GM12878 (cell line): ENCODE data around the gene ZFP1. TPM values are rescaled to one million over a fixed set of nuclear protein-coding genes. Genes with fewer than 3 reads are reported as not detected.

Experiments used
- ATAC-seq: fragments of 200-7000 bp; cut with Tn5 transposase; 3 replicates; pipeline ENCODE4 v1.9.1; 2020; ENCODE audit warnings: mild to moderate bottlenecking, moderate library complexity
- BruUV-seq: library from RNA; stranded (reverse); fragments of 400-500 nt; replicated peaks from 2 replicates; lab custom pipeline; 2021; lab: Mats Ljungman, UMichigan
- CTCF ChIA-PET: fragments of 300-600 bp; sonication (Branson Sonifier 250); formaldehyde crosslinking; extraction: SDS; loops from one replicate; lab custom pipeline; 2021; ENCODE audit warnings: inconsistent platforms; lab: Yijun Ruan, JAX
- POLR2A ChIA-PET: fragments of 350-600 bp; formaldehyde crosslinking; extraction: SDS; loops from one replicate; lab custom pipeline; 2021; ENCODE audit warnings: inconsistent platforms; lab: Charles Lee
- RAD21 ChIA-PET: fragments of 300-600 bp; sonication (Branson Sonifier 250); formaldehyde crosslinking; loops from one replicate; lab custom pipeline; 2023; ENCODE audit warnings: antibody characterized with exemption; ENCODE audit not compliant: unreplicated experiment; lab: Charles Lee
- SMC1A ChIA-PET: fragments of 300-600 bp; sonication (Branson Sonifier 250); formaldehyde crosslinking; loops from one replicate; lab custom pipeline; 2023; ENCODE audit not compliant: unreplicated experiment, uncharacterized antibody; lab: Charles Lee
- DNase-seq: peaks from one replicate; pipeline ENCODE4 v3.0.0-alpha.2; 2011; ENCODE audit warnings: low read depth, low spot score
- FAIRE-seq: peaks from 3 replicates; lab custom pipeline; 2011; peaks lifted over from hg19 to GRCh38; lab: Jason Lieb, UNC
- H2AFZ ChIP-seq: 2 replicates; pipeline ENCODE4 v1.6.0; 2011; ENCODE audit warnings: low read depth, low read length, control low read depth; ENCODE audit not compliant: control insufficient read depth
- H3K27ac ChIP-seq: 2 replicates; pipeline ENCODE4 v1.5.1; 2011; ENCODE audit warnings: control low read depth; ENCODE audit not compliant: control insufficient read depth, insufficient read depth
- H3K27me3 ChIP-seq, 2 experiments: replicated peaks in 1 of 2; 2 replicates each; pipeline versions ENCODE4 v1.6.0 to v1.6.1; 2011; ENCODE audit warnings: low read length in 1 of 2; ENCODE audit not compliant: control insufficient read depth in 2 of 2, insufficient read depth in 2 of 2
- H3K36me3 ChIP-seq, 2 experiments: 2 replicates each; pipeline ENCODE4 v1.5.1; 2011; ENCODE audit warnings: low read length in 1 of 2; ENCODE audit not compliant: control insufficient read depth in 2 of 2, insufficient read depth in 2 of 2
- H3K4me1 ChIP-seq: 2 replicates; pipeline ENCODE4 v1.6.1; 2011; ENCODE audit warnings: mild to moderate bottlenecking, low read length, moderate library complexity, mixed read lengths; ENCODE audit not compliant: control insufficient read depth, insufficient read depth
- H3K4me2 ChIP-seq: 2 replicates; pipeline ENCODE4 v1.6.0; 2011; ENCODE audit warnings: control low read depth; ENCODE audit not compliant: control insufficient read depth, insufficient read depth
- H3K4me3 ChIP-seq: fragments of 200-600 bp; sonication (generic); 2 replicates; pipeline ENCODE4 v1.5.1; 2016
- H3K79me2 ChIP-seq: 2 replicates; pipeline ENCODE4 v1.6.0; 2011; ENCODE audit warnings: low read length; ENCODE audit not compliant: control insufficient read depth, insufficient read depth
- H3K9ac ChIP-seq: 2 replicates; pipeline ENCODE4 v1.8.0; 2011; ENCODE audit warnings: low read length, control low read depth, mixed read lengths; ENCODE audit not compliant: control insufficient read depth, insufficient read depth
- H3K9me3 ChIP-seq: replicated peaks from 3 replicates; pipeline ENCODE4 v1.5.1; 2011; ENCODE audit warnings: mild to moderate bottlenecking, low read length; ENCODE audit not compliant: control insufficient read depth, insufficient read depth
- H4K20me1 ChIP-seq: 2 replicates; pipeline ENCODE4 v1.6.0; 2011; ENCODE audit not compliant: control insufficient read depth, insufficient read depth
- CREM ChIP-seq: IDR thresholded peaks from 2 replicates; pipeline ENCODE4 v1.6.1; 2014; ENCODE audit warnings: antibody characterized with exemption, low read depth
- GATAD2B ChIP-seq: fragments of 450-650 bp; conservative IDR thresholded peaks from 2 replicates; pipeline ENCODE4 v1.6.1; 2017; ENCODE audit warnings: low read depth, mild to moderate bottlenecking, moderate library complexity
- IRF3 ChIP-seq: fragments of 450-650 bp; IDR thresholded peaks from 2 replicates; pipeline ENCODE4 v1.6.1; 2014; ENCODE audit warnings: mild to moderate bottlenecking
- KAT2A ChIP-seq: conservative IDR thresholded peaks from 2 replicates; pipeline ENCODE4 v1.6.1; 2011; ENCODE audit warnings: low read depth, low read length; ENCODE audit not compliant: control insufficient read depth
- MAX ChIP-seq: IDR thresholded peaks from 2 replicates; pipeline ENCODE4 v1.6.1; 2012; ENCODE audit warnings: low read depth, low read length, improper control_type of control experiment
- MEF2A ChIP-seq: IDR thresholded peaks from 2 replicates; pipeline ENCODE4 v1.6.1; 2011; ENCODE audit warnings: low read depth, mild to moderate bottlenecking, low read length, moderate library complexity; ENCODE audit not compliant: insufficient read depth
- NFYA ChIP-seq: IDR thresholded peaks from 2 replicates; pipeline ENCODE4 v1.6.1; 2011; ENCODE audit warnings: low read depth, mild to moderate bottlenecking, low read length, improper control_type of control experiment, borderline replicate concordance
- NR2C2 ChIP-seq: IDR thresholded peaks from 2 replicates; pipeline ENCODE4 v1.6.1; 2011; ENCODE audit warnings: borderline replicate concordance, low read depth; ENCODE audit not compliant: control insufficient read depth, insufficient read length
- NR2F1 ChIP-seq: fragments of 450-650 bp; conservative IDR thresholded peaks from 2 replicates; pipeline ENCODE4 v1.6.1; 2017; ENCODE audit warnings: mild to moderate bottlenecking
- POLR2AphosphoS5 ChIP-seq: IDR thresholded peaks from 2 replicates; pipeline ENCODE4 v1.6.1; 2011; ENCODE audit warnings: mild to moderate bottlenecking, low read length, inconsistent platforms
- SMARCA5 ChIP-seq: fragments of 450-650 bp; IDR thresholded peaks from 2 replicates; pipeline ENCODE4 v1.6.1; 2017; ENCODE audit warnings: mild to moderate bottlenecking
- SP1 ChIP-seq: IDR thresholded peaks from one replicate; pipeline ENCODE4 v1.6.1; 2011; ENCODE audit warnings: low read depth, low read length
- TAF1 ChIP-seq: IDR thresholded peaks from 2 replicates; pipeline ENCODE4 v1.6.1; 2011; ENCODE audit warnings: mild to moderate bottlenecking, low read depth, low read length, borderline replicate concordance
- TARDBP ChIP-seq: IDR thresholded peaks from 2 replicates; pipeline ENCODE4 v1.6.1; 2016; ENCODE audit warnings: borderline replicate concordance
- ZNF274 ChIP-seq: IDR thresholded peaks from one replicate; pipeline ENCODE4 v1.8.0; 2011; ENCODE audit not compliant: insufficient read length, insufficient read depth
- WGBS: methylation state at CpG from one replicate; pipeline ENCODE4 v1.1.6; 2016; ENCODE audit warnings: low lambda C conversion rate; ENCODE audit not compliant: insufficient replicate concordance, insufficient coverage; ENCODE audit errors: missing lambda C conversion rate; 5-methylcytosine and 5-hydroxymethylcytosine counted together
- in situ Hi-C: fragments of 300-500 bp; cut with MboI; formaldehyde crosslinking; loops from 9 replicates; pipeline ENCODE4 v1.14.3; 2018; ENCODE audit warnings: mixed read lengths
- intact Hi-C: fragments of 100-400 bp; cut with micrococcal nuclease; formaldehyde crosslinking; loops from one replicate; pipeline ENCODE4 v1.14.2; 2022; ENCODE audit not compliant: unreplicated experiment
- polyA plus RNA-seq, 11 experiments: library from polyadenylated mRNA; depleted of rRNA in 4 of 11; unstranded in 6 of 11; stranded (reverse) in 5 of 11; fragments of >200 nt; fragmentation: Nextera tagmentation in 4 of 11; fragmentation: Illumina TruSeq in 1 of 11; extraction: Ambion mirVana in 4 of 11; extraction: Trizol in 1 of 11; gene quantifications; 1 replicate in 1 of 11; 2 replicates in 10 of 11; pipeline versions ENCODE4 v1.2.1 to v1.2.3, GENCODE V29; 2011 to 2016; ENCODE audit warnings: inconsistent platforms in 2 of 11, missing spikeins in 2 of 11, low read depth in 1 of 11
- total RNA-seq, 4 experiments: library from RNA; depleted of rRNA in 3 of 4; stranded (reverse); fragments of >200 nt in 3 of 4; fragmentation: Illumina TruSeq in 1 of 4; extraction: Trizol in 1 of 4; gene quantifications; 2 replicates each; pipeline versions ENCODE4 v1.2.1 to v1.2.3, GENCODE V29; 2013 to 2021

The ZFP1 gene
- total and polyA plus RNA-seq, 10 of the 15 experiments (the other 5 are each of a cell fraction or from before 2014, with no cell fraction given) = 3.5 to 17.6 (median 14.7) TPM

- no peak for DNase-seq
- Histone ChIP-seq H3K4me2 (no peak overlapping the region), H3K36me3 (peaks cover 7 to 26% of the 10 kb centered on the region in 2 experiments), H3K27ac (no peak overlapping the region), H4K20me1 (no peaks in the 10 kb centered on the region), H2AFZ (no peak overlapping the region), H3K4me1 (no peaks in the 10 kb centered on the region), H3K27me3 (no peaks in the 10 kb centered on the region), H3K4me3 (no peak overlapping the region), H3K9me3 (peaks cover 56% of the 10 kb centered on the region), H3K9ac (no peak overlapping the region), H3K79me2 (no peaks in the 10 kb centered on the region)
- no peak for FAIRE-seq
- BruUV-seq = TSS peak; percentile 41
- in situ Hi-C loops = no loop called here
- over 99% methylated on average over 10 of the region's 10 CpGs for WGBS
- no peak for TF ChIP-seq GATAD2B
- TF ChIP-seq TAF1 = no peak
- no peak for TF ChIP-seq SMARCA5
- TF ChIP-seq SP1 = no peak
- TF ChIP-seq NFYA = no peak
- no peak for TF ChIP-seq CREM
- TF ChIP-seq ZNF274 = peak; percentile 84
- TF ChIP-seq MEF2A = no peak
- no peak for ATAC-seq
- RAD21 ChIA-PET = no interaction called here
- CTCF ChIA-PET = interaction anchor here (1.1 kb wide), 1 partner anchor 29 kb away, joined by 3 read pairs; no protein-coding TSS in a partner anchor
- POLR2A ChIA-PET = no interaction called here
- SMC1A ChIA-PET = interaction anchor here (0.6 kb wide), 1 partner anchor 317 kb away, joined by 3 read pairs; no protein-coding TSS in a partner anchor
- intact Hi-C loops = no loop called here
Measured at GRCh38 chr16:75169899-75170405, 21.6 kb downstream of the ZFP1 start.

- peaks cover 48% of the 10 kb centered on the region for H3K9me3 ChIP-seq
- no peaks in the 10 kb centered on the region for H3K4me1 ChIP-seq
- no peak overlapping the region for H3K4me3 ChIP-seq
- H3K36me3 ChIP-seq = peaks cover 5 to 13% of the 10 kb centered on the region in 2 experiments
- no peak overlapping the region for H3K27ac ChIP-seq
- intact Hi-C loops (no loop called here), in situ Hi-C loops (no loop called here)
- no peaks in the 10 kb centered on the region for H4K20me1 ChIP-seq
- DNase-seq = no peak
- H3K4me2 ChIP-seq = no peak overlapping the region
- TF ChIP-seq MAX = no peak
- no peak for TF ChIP-seq KAT2A
- no peak for TF ChIP-seq TARDBP
- no peak for TF ChIP-seq NR2F1
- no peak for TF ChIP-seq IRF3
- no peak for TF ChIP-seq NR2C2
- TF ChIP-seq POLR2AphosphoS5 = no peak
- ATAC-seq = no peak
- BruUV-seq = no TSS peak
- RAD21 ChIA-PET = interaction anchor here (0.8 kb wide), 1 partner anchor 26 kb away, joined by 4 read pairs; no protein-coding TSS in a partner anchor
- H3K9ac ChIP-seq = no peak overlapping the region
- no peak for FAIRE-seq
- H2AFZ ChIP-seq = no peak overlapping the region
- WGBS = 97% methylated on average over 4 of the region's 4 CpGs
- POLR2A ChIA-PET = no interaction called here
- SMC1A ChIA-PET = interaction anchor here (0.6 kb wide), 1 partner anchor 226 kb away, joined by 3 read pairs; no protein-coding TSS in a partner anchor
- CTCF ChIA-PET = no interaction called here
- no peaks in the 10 kb centered on the region for H3K79me2 ChIP-seq
- no peaks in the 10 kb centered on the region for H3K27me3 ChIP-seq
Measured at GRCh38 chr16:75172578-75172977, 24.3 kb downstream of the ZFP1 start.
